Neural progenitor cell (in vitro differentiated cells): ENCODE measurements around the gene HDAC3. TPM values are rescaled to one million over a fixed set of nuclear protein-coding genes. Genes with fewer than 3 reads are reported as not detected.

Experiments used
- DNase-seq: peaks from one replicate; pipeline ENCODE4 v3.0.0-alpha.2; 2016; ENCODE audit warnings: low spot score
- H2AFZ ChIP-seq: fragments of 200-600 bp; sonication (generic); replicated peaks from 2 replicates; pipeline ENCODE4 v1.6.1; 2016; ENCODE audit warnings: antibody characterized with exemption
- H3F3A ChIP-seq: fragments of 200-600 bp; sonication (generic); 2 replicates; pipeline ENCODE4 v1.6.1; 2016; ENCODE audit warnings: antibody characterized with exemption, low read depth
- H3K27ac ChIP-seq: fragments of 200-600 bp; sonication (generic); 2 replicates; pipeline ENCODE4 v1.5.1; 2016; ENCODE audit warnings: mild to moderate bottlenecking
- H3K27me3 ChIP-seq: fragments of 200-600 bp; sonication (generic); 2 replicates; pipeline ENCODE4 v1.6.1; 2016; ENCODE audit warnings: mild to moderate bottlenecking, moderate library complexity
- H3K36me3 ChIP-seq: fragments of 200-600 bp; sonication (generic); 2 replicates; pipeline ENCODE4 v1.5.1; 2016
- H3K4me1 ChIP-seq: fragments of 200-600 bp; sonication (generic); 2 replicates; pipeline ENCODE4 v1.6.1; 2016; ENCODE audit warnings: mixed run types
- H3K4me2 ChIP-seq: fragments of 200-600 bp; sonication (generic); 2 replicates; pipeline ENCODE4 v1.6.1; 2016
- H3K4me3 ChIP-seq: fragments of 200-600 bp; sonication (generic); 2 replicates; pipeline ENCODE4 v1.5.1; 2016
- H3K79me2 ChIP-seq: fragments of 200-600 bp; sonication (generic); 2 replicates; pipeline ENCODE4 v1.6.1; 2016; ENCODE audit warnings: low read depth
- H3K9ac ChIP-seq: fragments of 200-600 bp; sonication (generic); 2 replicates; pipeline ENCODE4 v1.6.1; 2016
- H3K9me3 ChIP-seq: fragments of 200-600 bp; sonication (generic); 2 replicates; pipeline ENCODE4 v1.5.1; 2016; ENCODE audit warnings: low read depth
- H4K20me1 ChIP-seq: fragments of 200-600 bp; sonication (generic); 2 replicates; pipeline ENCODE4 v1.6.1; 2016; ENCODE audit warnings: low read depth
- H3K27ac Mint-ChIP-seq: 3 replicates; pipeline ENCODE4 v1.8.0; 2021; ENCODE audit warnings: mixed read lengths
- H3K27me3 Mint-ChIP-seq: 2 replicates; pipeline ENCODE4 v1.8.0; 2022; ENCODE audit warnings: low read depth, mild to moderate bottlenecking, inconsistent platforms, moderate library complexity, mixed read lengths; ENCODE audit not compliant: insufficient read depth
- H3K36me3 Mint-ChIP-seq: 3 replicates; pipeline ENCODE4 v1.8.0; 2021; ENCODE audit warnings: mixed read lengths
- H3K4me1 Mint-ChIP-seq: 3 replicates; pipeline ENCODE4 v1.8.0; 2021; ENCODE audit warnings: mixed read lengths
- H3K4me3 Mint-ChIP-seq: 3 replicates; pipeline ENCODE4 v1.8.0; 2021; ENCODE audit warnings: mild to moderate bottlenecking, moderate library complexity, mixed read lengths
- H3K9me3 Mint-ChIP-seq: 3 replicates; pipeline ENCODE4 v1.8.0; 2020; ENCODE audit warnings: mixed read lengths
- EZH2 ChIP-seq: fragments of 200-600 bp; sonication (generic); IDR thresholded peaks from 2 replicates; pipeline ENCODE4 v1.6.1; 2017; ENCODE audit warnings: antibody characterized with exemption, mild to moderate bottlenecking, moderate library complexity
- EZH2phosphoT487 ChIP-seq: fragments of 200-600 bp; sonication (generic); IDR thresholded peaks from 2 replicates; pipeline ENCODE4 v1.6.1; 2017; ENCODE audit warnings: antibody characterized with exemption
- small RNA-seq: library from RNA; depleted of rRNA; stranded (forward); fragments of <200 nt; gene quantifications from one replicate; pipeline ENCODE3, GENCODE V24; 2015
- total RNA-seq: library from RNA; depleted of rRNA; stranded (reverse); fragments of >200 nt; gene quantifications from 2 replicates; pipeline ENCODE4 v1.2.3, GENCODE V29; 2015; ENCODE audit warnings: low replicate concordance
- TF ChIP-seq, protein P1 (sequence below): fragments of 200-600 bp; sonication (generic); IDR thresholded peaks from 2 replicates; pipeline ENCODE4 v1.5.1; 2017; ENCODE audit warnings: antibody characterized with exemption, mild to moderate bottlenecking

HDAC3 gene
- total RNA-seq, 1 donor from 2014 or later = 57.3 TPM

DNA sequence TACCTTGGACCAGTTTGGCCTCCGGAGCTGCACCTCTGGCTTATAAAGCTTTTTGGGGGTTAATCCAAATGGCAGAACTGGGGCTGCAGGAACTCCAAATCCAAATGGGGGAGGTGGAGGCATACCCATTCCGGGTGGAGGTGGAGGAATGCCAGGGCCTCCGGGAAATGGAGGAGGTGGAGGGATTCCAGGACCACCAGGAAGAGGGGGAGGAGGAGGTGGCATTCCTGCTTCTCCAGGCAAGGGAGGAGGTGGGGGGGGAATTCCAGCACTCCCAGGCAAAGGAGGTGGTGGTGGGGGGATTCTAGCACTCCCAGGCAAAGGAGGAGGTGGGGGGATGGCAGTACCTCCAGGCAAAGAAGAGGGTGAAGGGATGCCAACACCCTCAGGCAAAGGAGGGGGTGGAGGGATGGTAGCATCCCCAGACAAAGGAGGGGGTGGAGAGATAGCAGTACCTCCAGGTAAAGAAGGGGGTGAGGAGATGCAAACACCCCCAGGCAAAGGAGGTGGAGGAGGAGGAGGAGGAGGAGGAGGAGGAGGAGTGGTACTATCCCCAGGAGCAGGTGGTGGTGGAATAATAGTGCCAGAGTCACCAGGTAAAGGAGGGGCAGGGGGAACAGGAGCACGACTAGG lies 63.0 kb downstream of the HDAC3 start:
- no peak overlapping the region for H2AFZ ChIP-seq
- Mint-ChIP-seq H3K4me1 (no peaks in the 10 kb centered on the region), H3K4me3 (no peak overlapping the region), H3K27me3 (no peaks in the 10 kb centered on the region), H3K9me3 (no peaks in the 10 kb centered on the region), H3K36me3 (peaks cover 25% of the 10 kb centered on the region), H3K27ac (no peak overlapping the region)
- no peak overlapping the region for H3K4me3 ChIP-seq
- TF ChIP-seq EZH2 (no peak), EZH2phosphoT487 (no peak)
- TF ChIP-seq, protein P1, sequence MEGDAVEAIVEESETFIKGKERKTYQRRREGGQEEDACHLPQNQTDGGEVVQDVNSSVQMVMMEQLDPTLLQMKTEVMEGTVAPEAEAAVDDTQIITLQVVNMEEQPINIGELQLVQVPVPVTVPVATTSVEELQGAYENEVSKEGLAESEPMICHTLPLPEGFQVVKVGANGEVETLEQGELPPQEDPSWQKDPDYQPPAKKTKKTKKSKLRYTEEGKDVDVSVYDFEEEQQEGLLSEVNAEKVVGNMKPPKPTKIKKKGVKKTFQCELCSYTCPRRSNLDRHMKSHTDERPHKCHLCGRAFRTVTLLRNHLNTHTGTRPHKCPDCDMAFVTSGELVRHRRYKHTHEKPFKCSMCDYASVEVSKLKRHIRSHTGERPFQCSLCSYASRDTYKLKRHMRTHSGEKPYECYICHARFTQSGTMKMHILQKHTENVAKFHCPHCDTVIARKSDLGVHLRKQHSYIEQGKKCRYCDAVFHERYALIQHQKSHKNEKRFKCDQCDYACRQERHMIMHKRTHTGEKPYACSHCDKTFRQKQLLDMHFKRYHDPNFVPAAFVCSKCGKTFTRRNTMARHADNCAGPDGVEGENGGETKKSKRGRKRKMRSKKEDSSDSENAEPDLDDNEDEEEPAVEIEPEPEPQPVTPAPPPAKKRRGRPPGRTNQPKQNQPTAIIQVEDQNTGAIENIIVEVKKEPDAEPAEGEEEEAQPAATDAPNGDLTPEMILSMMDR = no peak
- H3K9ac ChIP-seq = no peak overlapping the region
- peaks cover 7% of the 10 kb centered on the region for H3F3A ChIP-seq
- H3K4me2 ChIP-seq = no peak overlapping the region
- H4K20me1 ChIP-seq = no peaks in the 10 kb centered on the region
- H3K4me1 ChIP-seq = no peaks in the 10 kb centered on the region
- no peaks in the 10 kb centered on the region for H3K27me3 ChIP-seq
- no peaks in the 10 kb centered on the region for H3K9me3 ChIP-seq
- H3K27ac ChIP-seq = no peak overlapping the region
- H3K36me3 ChIP-seq = peaks cover 8% of the 10 kb centered on the region
- DNase-seq = no peak
- H3K79me2 ChIP-seq = no peaks in the 10 kb centered on the region

Small RNA genes within 50 kb of the gene (small RNA-seq; reads per million reads assigned to genes)
- gene RPS27AP10 = not detected

Other genes with a start within 250 kb of the HDAC3 start
- 10.4 and 14.9 TPM in 2 replicates for gene PCDHGB4, start 249.2 kb downstream of the HDAC3 start, total RNA-seq
- 2.3 and 3.3 TPM in 2 replicates for gene PCDHGA8, start 244.2 kb downstream of the HDAC3 start, total RNA-seq
- gene PCDHGB5, start 238.9 kb downstream of the HDAC3 start, total RNA-seq = 2.0 and 3.7 TPM in 2 replicates
- gene PCDHGA9, start 234.1 kb downstream of the HDAC3 start, total RNA-seq = 0.97 and 2.2 TPM in 2 replicates
- gene PCDHGB6, start 228.8 kb downstream of the HDAC3 start, total RNA-seq = 13.2 and 22.1 TPM in 2 replicates
- gene PCDHGA10, start 223.9 kb downstream of the HDAC3 start, total RNA-seq = 4.2 and 4.7 TPM in 2 replicates
- 21.1 and 23.9 TPM in 2 replicates for gene PCDHGB7, start 219.2 kb downstream of the HDAC3 start, total RNA-seq
- gene PCDHGA11, start 215.8 kb downstream of the HDAC3 start, total RNA-seq = 9.5 and 13.3 TPM in 2 replicates
- 0.79 and 2.2 TPM in 2 replicates for gene PCDHGA12, start 206.3 kb downstream of the HDAC3 start, total RNA-seq
- gene PCDHGC3, start 160.9 kb downstream of the HDAC3 start, total RNA-seq = 14.7 and 17.2 TPM in 2 replicates
- gene PCDHGC4, start 151.8 kb downstream of the HDAC3 start, total RNA-seq = 5.0 and 10.4 TPM in 2 replicates
- 0.43 and 1.3 TPM in 2 replicates for gene PCDHGC5, start 147.8 kb downstream of the HDAC3 start, total RNA-seq
- gene DIAPH1, start 17.8 kb downstream of the HDAC3 start, total RNA-seq = 20.4 and 30.8 TPM in 2 replicates
- 0.30 and 3.9 TPM in 2 replicates for gene RELL2, start 148 bp upstream of the HDAC3 start, total RNA-seq
- gene FCHSD1, start 14.6 kb upstream of the HDAC3 start, total RNA-seq = 8.7 and 17.6 TPM in 2 replicates
- gene ARAP3, start 45.4 kb upstream of the HDAC3 start, total RNA-seq = 7.6 and 17.0 TPM in 2 replicates
- gene PCDH1, start 241.6 kb upstream of the HDAC3 start, total RNA-seq = 24.8 and 48.4 TPM in 2 replicates